ENCODE measurements around the gene PIGA.

- TF ChIP-seq POLR2A (IDR thresholded peaks at IDR 0.05) (no peak), CTCF (IDR thresholded peaks at IDR 0.05) (no peak)
These were observed 21.1 kb upstream of the PIGA start for GRCh38 chrX:15356444-15356843.
